Measurements from ENCODE around the gene CDPF1.

Gene CDPF1

DNA sequence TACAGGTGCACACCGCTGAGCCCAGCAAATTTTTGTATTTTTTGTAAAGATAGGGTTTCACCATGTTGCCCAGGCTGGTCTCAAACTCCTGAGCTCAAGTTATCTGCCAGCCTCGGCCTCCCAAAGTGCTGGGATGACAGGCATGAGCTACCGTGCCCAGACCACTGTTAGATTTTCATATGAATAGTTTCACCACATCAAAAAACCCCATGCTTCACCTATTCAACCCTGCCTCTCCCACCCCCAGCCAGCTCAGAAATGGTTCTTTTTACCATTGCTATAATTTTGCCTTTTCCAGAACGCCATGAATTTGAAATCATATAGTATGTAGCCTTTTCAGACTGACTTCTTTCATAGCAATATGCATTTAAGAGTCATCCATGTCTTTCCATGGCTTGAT lies 37.9 kb downstream of the CDPF1 start:
- Histone ChIP-seq H2BK120ac (ENCODE audit: low read depth, low read length) (no peak overlapping the region), H4K8ac (ENCODE audit: low read depth, low read length) (no peak overlapping the region), H3K9ac (ENCODE audit: low read length) (no peak overlapping the region), H3K79me2 (ENCODE audit: control insufficient read depth, insufficient read depth, low read length) (no peaks in the 10 kb centered on the region), H2BK5ac (ENCODE audit: low read length) (no peak overlapping the region), H3K36me3 (ENCODE audit: control insufficient read depth, insufficient read depth, low read length) (no peaks in the 10 kb centered on the region), H3K4ac (ENCODE audit: low read depth, low read length) (no peak overlapping the region), H3K27ac (ENCODE audit: low read depth, low read length) (no peak overlapping the region), H3K4me1 (ENCODE audit: control insufficient read depth, low read depth, low read length) (no peaks in the 10 kb centered on the region), H3K27me3 (ENCODE audit: insufficient read depth, low read length, poor library complexity) (no peaks in the 10 kb centered on the region), H2BK15ac (replicated peaks; ENCODE audit: low read depth) (no peak overlapping the region), H3K23ac (ENCODE audit: low read length) (no peak overlapping the region), H3K4me3 (ENCODE audit: low read length) (no peak overlapping the region), H3K18ac (ENCODE audit: low read length) (no peak overlapping the region), H3K56ac (ENCODE audit: low read length) (no peak overlapping the region), H2AK5ac (ENCODE audit: low read length) (no peak overlapping the region), H4K5ac (ENCODE audit: low read length) (no peak overlapping the region), H3K79me1 (ENCODE audit: low read length) (no peaks in the 10 kb centered on the region), H3K4me2 (ENCODE audit: low read length) (no peak overlapping the region)
- DNase-seq = no peak
- no CpG with 5 or more reads among the region's 4 CpGs for WGBS (ENCODE audit: extremely low coverage, insufficient coverage, low lambda C conversion rate)

GRCh38 chr22:46209262-46209661 lies 40.8 kb downstream of the CDPF1 start:
- Histone ChIP-seq H3K27me3 (ENCODE audit: insufficient read depth, low read length, poor library complexity) (no peaks in the 10 kb centered on the region), H3K18ac (ENCODE audit: low read length) (no peak overlapping the region), H2AK5ac (ENCODE audit: low read length) (no peak overlapping the region), H3K4me1 (ENCODE audit: control insufficient read depth, low read depth, low read length) (no peaks in the 10 kb centered on the region), H3K23ac (ENCODE audit: low read length) (no peak overlapping the region), H4K8ac (ENCODE audit: low read depth, low read length) (no peak overlapping the region), H3K4me3 (ENCODE audit: low read length) (no peak overlapping the region), H3K27ac (ENCODE audit: low read depth, low read length) (no peak overlapping the region), H3K79me1 (ENCODE audit: low read length) (no peaks in the 10 kb centered on the region), H2BK15ac (replicated peaks; ENCODE audit: low read depth) (no peak overlapping the region), H2BK120ac (ENCODE audit: low read depth, low read length) (no peak overlapping the region), H3K4ac (ENCODE audit: low read depth, low read length) (no peak overlapping the region), H3K56ac (ENCODE audit: low read length) (no peak overlapping the region), H2BK5ac (ENCODE audit: low read length) (no peak overlapping the region), H3K79me2 (ENCODE audit: control insufficient read depth, insufficient read depth, low read length) (no peaks in the 10 kb centered on the region), H3K4me2 (ENCODE audit: low read length) (no peak overlapping the region), H4K5ac (ENCODE audit: low read length) (no peak overlapping the region), H3K9ac (ENCODE audit: low read length) (no peak overlapping the region), H3K36me3 (ENCODE audit: control insufficient read depth, insufficient read depth, low read length) (no peaks in the 10 kb centered on the region)
- no peak for DNase-seq
- no CpG with 5 or more reads among the region's 1 CpG for WGBS (ENCODE audit: extremely low coverage, insufficient coverage, low lambda C conversion rate)

GRCh38 chr22:46203601-46203980 lies 46.5 kb downstream of the CDPF1 start:
- Histone ChIP-seq H3K4me2 (ENCODE audit: low read length) (no peak overlapping the region), H3K27me3 (ENCODE audit: insufficient read depth, low read length, poor library complexity) (no peaks in the 10 kb centered on the region), H3K27ac (ENCODE audit: low read depth, low read length) (no peak overlapping the region), H2BK120ac (ENCODE audit: low read depth, low read length) (no peak overlapping the region), H3K56ac (ENCODE audit: low read length) (no peak overlapping the region), H3K79me1 (ENCODE audit: low read length) (no peaks in the 10 kb centered on the region), H2AK5ac (ENCODE audit: low read length) (no peak overlapping the region), H4K5ac (ENCODE audit: low read length) (no peak overlapping the region), H3K4me1 (ENCODE audit: control insufficient read depth, low read depth, low read length) (peaks cover 5% of the 10 kb centered on the region), H2BK5ac (ENCODE audit: low read length) (no peak overlapping the region), H3K18ac (ENCODE audit: low read length) (no peak overlapping the region), H2BK15ac (replicated peaks; ENCODE audit: low read depth) (no peak overlapping the region), H3K4ac (ENCODE audit: low read depth, low read length) (no peak overlapping the region), H3K9ac (ENCODE audit: low read length) (no peak overlapping the region), H4K8ac (ENCODE audit: low read depth, low read length) (no peak overlapping the region), H3K79me2 (ENCODE audit: control insufficient read depth, insufficient read depth, low read length) (no peaks in the 10 kb centered on the region), H3K4me3 (ENCODE audit: low read length) (no peak overlapping the region), H3K36me3 (ENCODE audit: control insufficient read depth, insufficient read depth, low read length) (no peaks in the 10 kb centered on the region), H3K23ac (ENCODE audit: low read length) (no peak overlapping the region)
- no CpG with 5 or more reads among the region's 7 CpGs for WGBS (ENCODE audit: extremely low coverage, insufficient coverage, low lambda C conversion rate)
- DNase-seq = no peak

DNA sequence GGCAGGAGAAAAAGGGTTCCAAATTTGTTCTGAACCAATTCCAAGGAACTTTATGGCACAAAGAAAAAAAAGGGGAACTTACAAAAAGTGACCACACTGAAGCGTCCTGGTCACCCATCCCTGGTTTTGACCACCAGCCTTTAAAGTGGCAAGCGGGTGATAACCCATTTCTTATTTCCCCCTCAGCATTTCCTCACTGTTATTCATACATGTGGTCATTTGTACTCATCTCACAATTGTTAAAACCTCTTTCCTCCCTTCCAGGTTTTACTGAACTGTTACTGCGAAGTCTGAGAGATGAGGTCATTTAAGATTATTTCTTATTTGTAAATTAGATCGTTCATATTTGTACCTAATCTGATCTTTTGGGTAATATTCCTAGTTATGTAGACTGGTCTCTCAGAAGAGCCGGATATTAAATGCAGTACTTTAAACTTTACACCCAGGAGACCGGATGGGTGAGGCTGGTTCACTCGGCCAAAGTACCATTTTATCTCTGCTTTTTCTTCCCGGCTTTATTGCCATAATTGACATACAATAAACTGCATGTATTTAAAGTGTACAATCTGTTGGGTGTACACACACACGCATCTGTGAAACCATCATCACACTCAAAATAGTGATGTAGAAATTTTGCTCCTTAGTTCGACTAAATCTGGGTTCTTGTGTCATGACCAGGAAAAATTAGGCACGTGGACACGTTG lies 47.0 kb downstream of the CDPF1 start:
- Histone ChIP-seq H3K4ac (ENCODE audit: low read depth, low read length) (no peak overlapping the region), H2BK120ac (ENCODE audit: low read depth, low read length) (no peak overlapping the region), H3K9ac (ENCODE audit: low read length) (no peak overlapping the region), H3K79me1 (ENCODE audit: low read length) (no peaks in the 10 kb centered on the region), H3K27ac (ENCODE audit: low read depth, low read length) (no peak overlapping the region), H3K4me3 (ENCODE audit: low read length) (no peak overlapping the region), H4K5ac (ENCODE audit: low read length) (no peak overlapping the region), H3K18ac (ENCODE audit: low read length) (no peak overlapping the region), H2BK15ac (replicated peaks; ENCODE audit: low read depth) (no peak overlapping the region), H3K4me2 (ENCODE audit: low read length) (no peak overlapping the region), H3K36me3 (ENCODE audit: control insufficient read depth, insufficient read depth, low read length) (no peaks in the 10 kb centered on the region), H4K8ac (ENCODE audit: low read depth, low read length) (no peak overlapping the region), H3K23ac (ENCODE audit: low read length) (no peak overlapping the region), H3K56ac (ENCODE audit: low read length) (no peak overlapping the region), H2AK5ac (ENCODE audit: low read length) (no peak overlapping the region), H3K27me3 (ENCODE audit: insufficient read depth, low read length, poor library complexity) (no peaks in the 10 kb centered on the region), H3K4me1 (ENCODE audit: control insufficient read depth, low read depth, low read length) (peaks cover 5% of the 10 kb centered on the region), H2BK5ac (ENCODE audit: low read length) (no peak overlapping the region), H3K79me2 (ENCODE audit: control insufficient read depth, insufficient read depth, low read length) (no peaks in the 10 kb centered on the region)
- no peak for DNase-seq
- WGBS (ENCODE audit: extremely low coverage, insufficient coverage, low lambda C conversion rate) = no CpG with 5 or more reads among the region's 12 CpGs

DNA sequence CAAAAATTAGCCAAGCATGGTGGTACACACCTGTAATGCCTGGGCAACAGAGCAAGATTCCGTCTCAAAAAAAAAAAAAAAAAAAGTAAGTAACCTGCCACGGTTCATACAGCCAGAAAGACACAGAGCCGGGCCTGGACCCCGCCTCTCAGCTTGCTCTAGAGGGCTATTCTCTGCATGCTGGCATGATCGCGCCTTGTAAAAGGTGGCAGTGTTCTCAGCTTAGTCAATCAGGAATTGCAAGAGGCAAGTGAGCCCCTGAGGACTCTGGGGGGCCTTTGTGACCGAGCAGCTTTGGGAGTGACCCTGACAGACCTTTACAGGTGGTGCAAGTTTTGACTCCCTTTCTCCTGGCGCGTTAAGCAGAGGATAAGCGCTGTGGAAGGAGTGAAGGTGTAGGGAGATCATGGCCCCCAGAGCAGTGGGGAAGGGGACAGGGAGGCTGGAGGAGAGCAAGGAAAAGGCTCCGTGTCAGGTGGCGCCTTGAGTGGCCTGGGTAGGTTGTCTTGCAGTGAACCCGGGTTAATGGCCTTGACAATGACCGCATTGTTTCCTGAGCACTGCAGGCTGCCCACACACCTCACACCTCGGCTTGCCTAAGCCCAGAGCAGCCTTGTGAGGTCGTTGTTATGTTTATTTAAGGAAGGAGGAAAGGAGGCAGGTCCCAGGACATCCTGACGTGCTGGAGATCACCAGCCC lies 48.9 kb downstream of the CDPF1 start:
- H2BK5ac ChIP-seq (ENCODE audit: low read length) = no peak overlapping the region
- WGBS (ENCODE audit: extremely low coverage, insufficient coverage, low lambda C conversion rate) = no CpG with 5 or more reads among the region's 17 CpGs
- no peak overlapping the region for H3K18ac ChIP-seq (ENCODE audit: low read length)

More for the DNA sequence above, 48.9 kb downstream of the CDPF1 start:
- H4K8ac ChIP-seq (ENCODE audit: low read depth, low read length) = no peak overlapping the region
- H3K27ac ChIP-seq (ENCODE audit: low read depth, low read length) = no peak overlapping the region
- peak; percentile 92 for DNase-seq
- no peaks in the 10 kb centered on the region for H3K36me3 ChIP-seq (ENCODE audit: control insufficient read depth, insufficient read depth, low read length)
- no peak overlapping the region for H3K4me2 ChIP-seq (ENCODE audit: low read length)
- H2BK120ac ChIP-seq (ENCODE audit: low read depth, low read length) = no peak overlapping the region
- no peak overlapping the region for H3K4ac ChIP-seq (ENCODE audit: low read depth, low read length)
- H3K23ac ChIP-seq (ENCODE audit: low read length) = no peak overlapping the region
- peaks cover 5% of the 10 kb centered on the region for H3K4me1 ChIP-seq (ENCODE audit: control insufficient read depth, low read depth, low read length)
- H3K4me3 ChIP-seq (ENCODE audit: low read length) = no peak overlapping the region
- H3K27me3 ChIP-seq (ENCODE audit: insufficient read depth, low read length, poor library complexity) = no peaks in the 10 kb centered on the region
- H3K9ac ChIP-seq (ENCODE audit: low read length) = no peak overlapping the region
- H3K79me2 ChIP-seq (ENCODE audit: control insufficient read depth, insufficient read depth, low read length) = no peaks in the 10 kb centered on the region
- H3K79me1 ChIP-seq (ENCODE audit: low read length) = no peaks in the 10 kb centered on the region
- no peak overlapping the region for H3K56ac ChIP-seq (ENCODE audit: low read length)
- H4K5ac ChIP-seq (ENCODE audit: low read length) = no peak overlapping the region
- no peak overlapping the region for H2BK15ac ChIP-seq (replicated peaks; ENCODE audit: low read depth)
- H2AK5ac ChIP-seq (ENCODE audit: low read length) = no peak overlapping the region
